ENCODE data around the gene ACOT11.

The ACOT11 gene

DNA sequence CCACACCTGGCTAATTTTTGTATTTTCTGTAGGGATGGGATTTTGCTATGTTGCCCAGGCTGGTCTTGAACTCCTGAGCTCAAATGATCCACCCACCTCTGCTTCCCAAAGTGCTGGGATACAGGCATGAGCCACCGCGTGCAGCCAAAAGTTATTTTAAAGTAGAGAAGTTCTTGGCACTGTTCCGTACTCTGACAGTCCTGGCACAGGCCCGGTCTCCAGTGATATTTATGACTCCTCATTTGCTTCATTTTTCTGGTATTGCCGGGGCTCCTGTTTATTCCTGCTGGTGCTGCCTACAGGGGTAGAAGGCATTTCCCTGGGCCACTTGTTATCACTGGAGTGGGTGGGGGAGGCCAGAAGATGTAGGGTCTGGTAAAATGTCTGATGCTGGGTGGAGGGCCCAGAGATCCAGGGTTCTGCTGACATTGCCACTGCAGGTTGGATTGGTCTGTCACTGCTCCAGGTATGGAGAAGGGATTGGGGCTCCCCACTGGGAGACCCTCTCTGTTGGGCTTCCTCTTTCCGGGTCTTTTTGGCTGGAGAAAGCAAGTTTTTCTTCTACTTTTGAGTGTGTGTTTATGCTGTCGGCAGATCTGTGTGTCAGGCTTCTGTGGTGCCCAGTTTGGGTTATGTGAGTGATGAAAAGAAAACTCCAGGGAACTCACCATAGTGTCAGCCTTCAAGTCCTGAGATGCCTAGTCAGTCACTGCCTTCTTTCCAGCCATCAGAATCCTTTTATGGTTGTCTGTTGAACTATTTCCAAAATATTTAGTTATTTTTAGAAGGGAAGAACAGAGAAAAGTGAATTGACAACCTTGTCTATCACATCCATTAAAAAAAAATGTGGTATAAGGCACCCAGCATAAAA, 98.0 kb downstream of the ACOT11 start:
- ATAC-seq, result no peak
- no peak for TF ChIP-seq ZNF70 (CRISPR knock-in tag; IDR thresholded peaks at IDR 0.05)
- TF ChIP-seq, protein P1, sequence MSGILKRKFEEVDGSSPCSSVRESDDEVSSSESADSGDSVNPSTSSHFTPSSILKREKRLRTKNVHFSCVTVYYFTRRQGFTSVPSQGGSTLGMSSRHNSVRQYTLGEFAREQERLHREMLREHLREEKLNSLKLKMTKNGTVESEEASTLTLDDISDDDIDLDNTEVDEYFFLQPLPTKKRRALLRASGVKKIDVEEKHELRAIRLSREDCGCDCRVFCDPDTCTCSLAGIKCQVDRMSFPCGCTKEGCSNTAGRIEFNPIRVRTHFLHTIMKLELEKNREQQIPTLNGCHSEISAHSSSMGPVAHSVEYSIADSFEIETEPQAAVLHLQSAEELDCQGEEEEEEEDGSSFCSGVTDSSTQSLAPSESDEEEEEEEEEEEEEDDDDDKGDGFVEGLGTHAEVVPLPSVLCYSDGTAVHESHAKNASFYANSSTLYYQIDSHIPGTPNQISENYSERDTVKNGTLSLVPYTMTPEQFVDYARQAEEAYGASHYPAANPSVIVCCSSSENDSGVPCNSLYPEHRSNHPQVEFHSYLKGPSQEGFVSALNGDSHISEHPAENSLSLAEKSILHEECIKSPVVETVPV (CRISPR knock-in tag; IDR thresholded peaks at IDR 0.05), result no peak
- TF ChIP-seq ESRRG (CRISPR knock-in tag; IDR thresholded peaks at IDR 0.05), result no peak
- no peak for TF ChIP-seq ZNF565 (CRISPR knock-in tag; conservative IDR thresholded peaks at IDR 0.05; ENCODE audit: low read depth)
- TF ChIP-seq BACH2 (CRISPR knock-in tag; IDR thresholded peaks at IDR 0.05; ENCODE audit: borderline replicate concordance), result no peak
- TF ChIP-seq, protein P2, sequence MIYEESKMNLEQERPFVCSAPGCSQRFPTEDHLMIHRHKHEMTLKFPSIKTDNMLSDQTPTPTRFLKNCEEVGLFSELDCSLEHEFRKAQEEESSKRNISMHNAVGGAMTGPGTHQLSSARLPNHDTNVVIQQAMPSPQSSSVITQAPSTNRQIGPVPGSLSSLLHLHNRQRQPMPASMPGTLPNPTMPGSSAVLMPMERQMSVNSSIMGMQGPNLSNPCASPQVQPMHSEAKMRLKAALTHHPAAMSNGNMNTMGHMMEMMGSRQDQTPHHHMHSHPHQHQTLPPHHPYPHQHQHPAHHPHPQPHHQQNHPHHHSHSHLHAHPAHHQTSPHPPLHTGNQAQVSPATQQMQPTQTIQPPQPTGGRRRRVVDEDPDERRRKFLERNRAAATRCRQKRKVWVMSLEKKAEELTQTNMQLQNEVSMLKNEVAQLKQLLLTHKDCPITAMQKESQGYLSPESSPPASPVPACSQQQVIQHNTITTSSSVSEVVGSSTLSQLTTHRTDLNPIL (CRISPR knock-in tag; IDR thresholded peaks at IDR 0.05; ENCODE audit: low read depth), result no peak
- no peak for TF ChIP-seq ZFP30 (CRISPR knock-in tag; IDR thresholded peaks at IDR 0.05)
- no peak for TF ChIP-seq TCF4 (CRISPR knock-in tag; IDR thresholded peaks at IDR 0.05; ENCODE audit: borderline replicate concordance)
- TF ChIP-seq, protein P3, sequence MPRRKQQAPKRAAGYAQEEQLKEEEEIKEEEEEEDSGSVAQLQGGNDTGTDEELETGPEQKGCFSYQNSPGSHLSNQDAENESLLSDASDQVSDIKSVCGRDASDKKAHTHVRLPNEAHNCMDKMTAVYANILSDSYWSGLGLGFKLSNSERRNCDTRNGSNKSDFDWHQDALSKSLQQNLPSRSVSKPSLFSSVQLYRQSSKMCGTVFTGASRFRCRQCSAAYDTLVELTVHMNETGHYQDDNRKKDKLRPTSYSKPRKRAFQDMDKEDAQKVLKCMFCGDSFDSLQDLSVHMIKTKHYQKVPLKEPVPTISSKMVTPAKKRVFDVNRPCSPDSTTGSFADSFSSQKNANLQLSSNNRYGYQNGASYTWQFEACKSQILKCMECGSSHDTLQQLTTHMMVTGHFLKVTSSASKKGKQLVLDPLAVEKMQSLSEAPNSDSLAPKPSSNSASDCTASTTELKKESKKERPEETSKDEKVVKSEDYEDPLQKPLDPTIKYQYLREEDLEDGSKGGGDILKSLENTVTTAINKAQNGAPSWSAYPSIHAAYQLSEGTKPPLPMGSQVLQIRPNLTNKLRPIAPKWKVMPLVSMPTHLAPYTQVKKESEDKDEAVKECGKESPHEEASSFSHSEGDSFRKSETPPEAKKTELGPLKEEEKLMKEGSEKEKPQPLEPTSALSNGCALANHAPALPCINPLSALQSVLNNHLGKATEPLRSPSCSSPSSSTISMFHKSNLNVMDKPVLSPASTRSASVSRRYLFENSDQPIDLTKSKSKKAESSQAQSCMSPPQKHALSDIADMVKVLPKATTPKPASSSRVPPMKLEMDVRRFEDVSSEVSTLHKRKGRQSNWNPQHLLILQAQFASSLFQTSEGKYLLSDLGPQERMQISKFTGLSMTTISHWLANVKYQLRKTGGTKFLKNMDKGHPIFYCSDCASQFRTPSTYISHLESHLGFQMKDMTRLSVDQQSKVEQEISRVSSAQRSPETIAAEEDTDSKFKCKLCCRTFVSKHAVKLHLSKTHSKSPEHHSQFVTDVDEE (CRISPR knock-in tag; IDR thresholded peaks at IDR 0.05), result no peak
- no peak for TF ChIP-seq OSR1 (CRISPR knock-in tag; IDR thresholded peaks at IDR 0.05)

DNA sequence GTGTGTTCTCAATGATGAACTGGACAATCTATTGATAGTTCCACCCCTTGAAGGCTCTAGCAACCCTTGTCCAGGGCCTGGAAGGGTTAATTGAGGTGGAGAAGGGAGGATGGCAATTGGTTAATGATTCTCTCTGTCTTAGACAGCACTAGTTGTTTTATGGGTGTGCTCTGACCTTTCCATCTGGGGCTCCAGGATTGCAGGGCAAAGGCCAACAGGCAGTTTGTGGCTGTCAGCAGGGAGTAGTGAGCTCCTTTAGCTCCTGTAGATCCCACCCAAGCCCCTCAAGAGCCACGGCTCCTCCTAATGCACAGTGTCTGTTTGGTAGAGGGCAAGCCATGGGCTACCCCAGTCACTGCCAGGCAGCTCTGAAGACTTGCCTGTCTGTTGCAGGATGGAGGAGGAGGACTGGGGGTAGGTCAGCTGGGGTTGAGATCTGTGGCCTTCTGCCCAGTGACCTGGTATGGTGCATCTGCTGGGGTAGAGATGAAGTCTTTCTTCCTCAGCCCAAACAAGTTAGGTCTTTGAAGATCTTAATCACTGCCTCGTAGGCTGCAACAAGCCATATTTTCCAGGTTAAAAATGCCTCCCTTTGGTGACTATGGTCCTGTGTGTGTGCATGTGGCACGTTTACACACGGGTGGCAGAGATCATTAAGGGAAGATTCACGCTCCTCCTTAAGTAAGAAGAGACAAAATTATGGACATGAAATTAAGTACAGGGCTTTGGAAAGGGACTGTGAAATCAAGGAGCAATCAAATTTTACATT, 101.3 kb downstream of the ACOT11 start:
- no peak for ATAC-seq
- TF ChIP-seq ZFP30 (CRISPR knock-in tag; IDR thresholded peaks at IDR 0.05) (no peak), ARNTL (CRISPR knock-in tag; IDR thresholded peaks at IDR 0.05; ENCODE audit: borderline replicate concordance, low read depth) (no peak), PPARA (CRISPR knock-in tag; IDR thresholded peaks at IDR 0.05; ENCODE audit: borderline replicate concordance) (no peak), ISL1 (CRISPR knock-in tag; IDR thresholded peaks at IDR 0.05) (no peak), TOX (CRISPR knock-in tag; IDR thresholded peaks at IDR 0.05; ENCODE audit: borderline replicate concordance) (no peak), ESRRG (CRISPR knock-in tag; IDR thresholded peaks at IDR 0.05) (no peak), GLIS3 (CRISPR knock-in tag; IDR thresholded peaks at IDR 0.05) (no peak), SNAI2 (CRISPR knock-in tag; IDR thresholded peaks at IDR 0.05) (no peak), ZNF70 (CRISPR knock-in tag; IDR thresholded peaks at IDR 0.05) (no peak), RARB (CRISPR knock-in tag; IDR thresholded peaks at IDR 0.05) (no peak), ZNF565 (CRISPR knock-in tag; conservative IDR thresholded peaks at IDR 0.05; ENCODE audit: low read depth) (no peak), ZC3H10 (CRISPR knock-in tag; IDR thresholded peaks at IDR 0.05) (no peak), ZFP3 (CRISPR knock-in tag; IDR thresholded peaks at IDR 0.05) (no peak), OSR1 (CRISPR knock-in tag; IDR thresholded peaks at IDR 0.05) (no peak)
- TF ChIP-seq, protein P4, sequence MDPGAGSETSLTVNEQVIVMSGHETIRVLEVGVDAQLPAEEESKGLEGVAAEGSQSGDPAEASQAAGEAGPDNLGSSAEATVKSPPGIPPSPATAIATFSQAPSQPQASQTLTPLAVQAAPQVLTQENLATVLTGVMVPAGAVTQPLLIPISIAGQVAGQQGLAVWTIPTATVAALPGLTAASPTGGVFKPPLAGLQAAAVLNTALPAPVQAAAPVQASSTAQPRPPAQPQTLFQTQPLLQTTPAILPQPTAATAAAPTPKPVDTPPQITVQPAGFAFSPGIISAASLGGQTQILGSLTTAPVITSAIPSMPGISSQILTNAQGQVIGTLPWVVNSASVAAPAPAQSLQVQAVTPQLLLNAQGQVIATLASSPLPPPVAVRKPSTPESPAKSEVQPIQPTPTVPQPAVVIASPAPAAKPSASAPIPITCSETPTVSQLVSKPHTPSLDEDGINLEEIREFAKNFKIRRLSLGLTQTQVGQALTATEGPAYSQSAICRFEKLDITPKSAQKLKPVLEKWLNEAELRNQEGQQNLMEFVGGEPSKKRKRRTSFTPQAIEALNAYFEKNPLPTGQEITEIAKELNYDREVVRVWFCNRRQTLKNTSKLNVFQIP (CRISPR knock-in tag; IDR thresholded peaks at IDR 0.05; ENCODE audit: borderline replicate concordance, low read depth), result no peak
- TF ChIP-seq, protein P3 (CRISPR knock-in tag; IDR thresholded peaks at IDR 0.05), result no peak
- TF ChIP-seq, protein P1 (CRISPR knock-in tag; IDR thresholded peaks at IDR 0.05), result no peak
